Type B pancreatic cell (in vitro differentiated cells): ENCODE data around the gene CREBBP. TPM values are rescaled to one million over a fixed set of nuclear protein-coding genes. Genes with fewer than 3 reads are reported as not detected.

Experiments used
- DNase-seq: peaks from one replicate; pipeline ENCODE4 v3.0.0; 2021; ENCODE audit warnings: mixed read lengths; ENCODE audit not compliant: unreplicated experiment; ENCODE audit errors: extremely low spot score
- H3K27ac Mint-ChIP-seq: 2 replicates; pipeline ENCODE4 v1.8.0; 2021; ENCODE audit warnings: mild to moderate bottlenecking, mixed read lengths
- H3K27me3 Mint-ChIP-seq: 2 replicates; pipeline ENCODE4 v1.8.0; 2021; ENCODE audit warnings: mixed read lengths
- H3K36me3 Mint-ChIP-seq: 2 replicates; pipeline ENCODE4 v1.8.0; 2021; ENCODE audit warnings: mixed read lengths
- H3K4me1 Mint-ChIP-seq: one replicate; pipeline ENCODE4 v1.8.0; 2021; ENCODE audit warnings: mixed read lengths; ENCODE audit not compliant: unreplicated experiment
- H3K4me3 Mint-ChIP-seq: 2 replicates; pipeline ENCODE4 v1.8.0; 2021; ENCODE audit warnings: mild to moderate bottlenecking, mixed read lengths
- H3K9me3 Mint-ChIP-seq: 2 replicates; pipeline ENCODE4 v1.8.0; 2021; ENCODE audit warnings: mixed read lengths
- total RNA-seq: library from RNA; stranded (reverse); gene quantifications from 2 replicates; pipeline ENCODE4 v1.2.1, GENCODE V29; 2021; ENCODE audit warnings: low replicate concordance
- TF ChIP-seq, protein P1 (sequence below): fragments of 200-600 bp; sonication (generic); conservative IDR thresholded peaks from 2 replicates; pipeline ENCODE4 v1.5.0; 2021; ENCODE audit warnings: antibody characterized with exemption, mild to moderate bottlenecking

The CREBBP gene
- total RNA-seq, 1 donor from 2014 or later, result 93.6 TPM

DNA sequence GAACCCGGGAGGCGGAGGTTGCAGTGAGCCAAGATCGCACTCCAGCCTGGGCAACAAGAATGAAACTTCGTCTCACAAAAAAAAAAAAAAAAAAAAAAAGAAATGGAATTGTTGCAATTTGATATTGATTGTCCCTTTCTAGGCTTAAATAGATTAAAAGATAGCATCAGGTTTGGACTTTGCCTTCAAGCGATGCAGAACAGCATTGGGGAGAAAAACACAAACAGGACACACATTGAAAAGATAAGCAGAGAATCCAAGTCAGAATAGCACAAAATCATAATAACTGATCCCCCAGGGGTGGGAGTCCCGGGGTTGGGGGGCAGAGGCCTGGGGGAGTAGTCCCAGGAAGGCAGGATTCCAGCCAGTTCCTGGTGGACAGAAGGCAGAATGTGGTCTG, 3.9 kb upstream of the CREBBP start:
- no peaks in the 10 kb centered on the region for H3K4me1 Mint-ChIP-seq
- TF ChIP-seq, protein P1, sequence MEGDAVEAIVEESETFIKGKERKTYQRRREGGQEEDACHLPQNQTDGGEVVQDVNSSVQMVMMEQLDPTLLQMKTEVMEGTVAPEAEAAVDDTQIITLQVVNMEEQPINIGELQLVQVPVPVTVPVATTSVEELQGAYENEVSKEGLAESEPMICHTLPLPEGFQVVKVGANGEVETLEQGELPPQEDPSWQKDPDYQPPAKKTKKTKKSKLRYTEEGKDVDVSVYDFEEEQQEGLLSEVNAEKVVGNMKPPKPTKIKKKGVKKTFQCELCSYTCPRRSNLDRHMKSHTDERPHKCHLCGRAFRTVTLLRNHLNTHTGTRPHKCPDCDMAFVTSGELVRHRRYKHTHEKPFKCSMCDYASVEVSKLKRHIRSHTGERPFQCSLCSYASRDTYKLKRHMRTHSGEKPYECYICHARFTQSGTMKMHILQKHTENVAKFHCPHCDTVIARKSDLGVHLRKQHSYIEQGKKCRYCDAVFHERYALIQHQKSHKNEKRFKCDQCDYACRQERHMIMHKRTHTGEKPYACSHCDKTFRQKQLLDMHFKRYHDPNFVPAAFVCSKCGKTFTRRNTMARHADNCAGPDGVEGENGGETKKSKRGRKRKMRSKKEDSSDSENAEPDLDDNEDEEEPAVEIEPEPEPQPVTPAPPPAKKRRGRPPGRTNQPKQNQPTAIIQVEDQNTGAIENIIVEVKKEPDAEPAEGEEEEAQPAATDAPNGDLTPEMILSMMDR, result no peak
- H3K27ac Mint-ChIP-seq, result no peak overlapping the region
- no peak overlapping the region for H3K4me3 Mint-ChIP-seq
- H3K36me3 Mint-ChIP-seq, result no peaks in the 10 kb centered on the region
- no peaks in the 10 kb centered on the region for H3K9me3 Mint-ChIP-seq
- H3K27me3 Mint-ChIP-seq, result no peaks in the 10 kb centered on the region
- DNase-seq, result no peak

DNA sequence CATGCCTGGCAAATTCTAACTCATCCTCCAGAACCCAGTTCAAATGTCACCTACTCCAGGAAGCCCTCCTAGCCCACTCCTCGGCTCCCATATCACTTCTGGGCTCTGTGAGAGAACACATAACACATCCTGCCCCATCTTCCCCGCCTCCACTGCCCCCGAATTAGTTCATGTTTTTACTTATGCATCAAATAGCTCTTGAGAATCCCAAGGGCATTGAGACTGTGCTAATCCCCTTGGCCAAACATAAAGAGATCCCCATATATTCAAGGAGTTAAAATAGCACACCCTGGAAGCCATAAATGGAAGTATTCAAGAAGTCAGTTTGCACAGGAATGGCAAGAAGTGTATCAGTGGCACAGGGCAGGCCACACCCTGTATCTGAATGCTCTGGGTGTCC, 2.0 kb upstream of the CREBBP start:
- TF ChIP-seq, protein P1, result no peak
- peaks cover 9% of the 10 kb centered on the region for H3K36me3 Mint-ChIP-seq
- H3K9me3 Mint-ChIP-seq, result no peaks in the 10 kb centered on the region
- no peaks in the 10 kb centered on the region for H3K27me3 Mint-ChIP-seq
- peaks cover 18% of the 10 kb centered on the region for H3K4me1 Mint-ChIP-seq
- no peak for DNase-seq
- peak overlapping the region; percentile 79 for H3K4me3 Mint-ChIP-seq
- H3K27ac Mint-ChIP-seq, result peak overlapping the region; percentile 79

DNA sequence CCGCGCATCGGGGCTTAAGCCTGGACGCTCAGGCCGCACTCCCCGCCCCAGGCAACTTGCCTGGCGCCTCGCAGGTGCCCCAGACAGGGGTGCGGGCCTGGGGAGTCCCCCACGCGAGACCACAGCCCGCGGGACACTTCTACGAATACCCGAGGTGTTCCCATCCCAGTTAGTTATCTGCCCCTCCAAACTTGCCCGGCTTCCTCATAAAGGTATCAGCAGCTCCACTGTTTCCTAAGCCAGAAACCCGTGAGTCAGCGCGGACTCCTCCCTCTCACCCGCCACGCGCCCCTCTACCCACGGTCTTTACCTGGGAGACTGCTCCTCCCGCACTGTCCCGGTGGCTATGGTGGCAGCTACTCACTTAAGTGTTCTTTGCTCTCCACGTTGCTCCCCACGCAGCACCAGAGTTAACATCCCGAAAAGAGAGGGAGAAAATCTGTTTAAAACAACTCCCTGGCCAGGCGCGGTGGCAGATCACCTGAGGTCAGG, 1.0 kb upstream of the CREBBP start:
- no peak for DNase-seq
- H3K27me3 Mint-ChIP-seq, result no peaks in the 10 kb centered on the region
- peaks cover 28% of the 10 kb centered on the region for H3K4me1 Mint-ChIP-seq
- peak overlapping the region; percentile 79 for H3K4me3 Mint-ChIP-seq
- peak overlapping the region; percentile 79 for H3K27ac Mint-ChIP-seq
- TF ChIP-seq, protein P1, result no peak
- no peaks in the 10 kb centered on the region for H3K9me3 Mint-ChIP-seq
- peaks cover 12% of the 10 kb centered on the region for H3K36me3 Mint-ChIP-seq

DNA sequence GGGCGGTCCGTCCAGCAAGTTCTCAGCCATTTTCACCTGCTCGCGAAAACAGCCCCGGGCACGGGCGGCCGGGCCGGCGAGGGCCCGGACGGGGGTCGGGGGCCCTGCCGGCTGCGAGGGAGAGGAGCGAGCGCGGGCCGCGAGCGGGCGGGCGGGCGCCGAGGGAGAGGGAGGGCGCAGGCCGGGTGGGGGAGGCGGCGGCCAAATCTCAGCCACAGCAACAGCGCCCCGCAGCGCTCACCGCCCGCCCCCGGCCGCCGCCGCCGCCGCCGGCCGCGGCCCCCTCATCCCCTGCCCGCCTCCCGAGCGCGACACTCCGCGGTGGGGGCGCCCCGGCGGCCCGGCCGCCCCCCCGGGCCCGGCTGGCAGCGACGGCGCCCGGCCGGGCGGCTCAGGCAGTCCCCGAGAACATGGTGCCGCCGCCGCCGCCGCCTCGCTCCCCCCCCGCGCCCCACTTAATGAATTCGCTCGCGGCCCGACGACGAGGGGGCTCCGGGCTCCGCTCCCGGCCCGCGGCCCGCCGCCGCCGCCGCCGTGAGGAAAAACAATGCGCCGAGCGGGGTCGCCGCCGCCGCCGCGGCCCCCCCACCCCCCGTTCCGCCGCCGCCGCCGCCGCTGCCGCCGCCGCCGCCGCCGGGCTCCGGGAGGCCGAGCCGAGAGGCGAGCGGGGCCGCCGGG, 487 bp downstream of the CREBBP start:
- Mint-ChIP-seq H3K27me3 (no peaks in the 10 kb centered on the region), H3K4me1 (peaks cover 40% of the 10 kb centered on the region), H3K36me3 (peaks cover 14% of the 10 kb centered on the region), H3K27ac (no peak overlapping the region), H3K4me3 (no peak overlapping the region), H3K9me3 (no peaks in the 10 kb centered on the region)
- TF ChIP-seq, protein P1, result peak; percentile 9
- DNase-seq, result peak; percentile 75

DNA sequence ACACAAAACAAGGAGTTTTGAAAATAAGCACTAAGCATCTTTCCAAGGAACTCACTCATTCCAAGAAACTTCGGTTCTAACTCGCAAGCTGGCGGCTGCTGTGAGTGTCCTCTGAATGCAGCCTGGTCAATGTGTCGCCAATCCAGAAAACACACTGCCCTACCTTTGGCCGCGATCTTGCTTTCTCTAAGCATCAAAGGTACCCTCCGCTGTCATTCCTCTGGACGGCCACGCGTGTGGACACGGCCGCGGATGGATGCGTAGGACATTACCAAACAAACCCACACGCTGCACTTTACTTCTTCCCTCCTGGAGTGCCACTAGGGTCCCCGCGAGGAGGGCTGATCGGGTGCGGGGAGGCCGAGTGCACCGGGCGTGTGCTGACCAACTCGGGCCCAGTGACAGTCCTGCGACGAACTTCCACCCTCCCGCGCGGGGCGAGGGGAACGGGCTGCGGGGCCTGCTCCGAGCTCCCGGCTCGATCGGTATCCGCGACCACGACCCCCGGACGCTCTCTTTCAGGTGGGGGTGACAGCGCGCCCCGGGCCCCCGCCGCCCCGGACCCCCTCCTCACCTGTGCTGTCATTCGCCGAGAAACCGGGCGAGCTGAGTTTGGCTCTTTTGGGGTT, 1.1 kb downstream of the CREBBP start:
- H3K9me3 Mint-ChIP-seq, result no peaks in the 10 kb centered on the region
- peaks cover 44% of the 10 kb centered on the region for H3K4me1 Mint-ChIP-seq
- peaks cover 14% of the 10 kb centered on the region for H3K36me3 Mint-ChIP-seq
- TF ChIP-seq, protein P1, result peak; percentile 22
- DNase-seq, result no peak
- no peaks in the 10 kb centered on the region for H3K27me3 Mint-ChIP-seq
- H3K4me3 Mint-ChIP-seq, result peak overlapping the region; percentile 98
- peak overlapping the region; percentile 96 for H3K27ac Mint-ChIP-seq
